ENCODE results near the gene IMPDH2.

IMPDH2 gene

DNA sequence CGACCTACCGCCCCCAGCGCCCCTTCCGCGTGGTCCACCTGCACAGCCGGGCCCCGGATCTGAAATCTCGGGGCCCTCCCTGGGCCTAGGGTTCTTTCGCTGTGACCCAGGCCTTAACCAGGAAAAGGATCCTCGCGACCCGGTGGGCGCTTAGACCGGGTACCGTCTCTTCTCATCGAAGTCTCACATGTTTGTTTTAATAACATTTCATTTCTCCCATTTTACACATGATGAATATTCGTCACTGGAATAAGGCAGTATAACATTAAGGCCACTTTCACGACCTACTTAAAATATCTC lies 10.5 kb downstream of the IMPDH2 start (continued):
- TF ChIP-seq, protein P1, sequence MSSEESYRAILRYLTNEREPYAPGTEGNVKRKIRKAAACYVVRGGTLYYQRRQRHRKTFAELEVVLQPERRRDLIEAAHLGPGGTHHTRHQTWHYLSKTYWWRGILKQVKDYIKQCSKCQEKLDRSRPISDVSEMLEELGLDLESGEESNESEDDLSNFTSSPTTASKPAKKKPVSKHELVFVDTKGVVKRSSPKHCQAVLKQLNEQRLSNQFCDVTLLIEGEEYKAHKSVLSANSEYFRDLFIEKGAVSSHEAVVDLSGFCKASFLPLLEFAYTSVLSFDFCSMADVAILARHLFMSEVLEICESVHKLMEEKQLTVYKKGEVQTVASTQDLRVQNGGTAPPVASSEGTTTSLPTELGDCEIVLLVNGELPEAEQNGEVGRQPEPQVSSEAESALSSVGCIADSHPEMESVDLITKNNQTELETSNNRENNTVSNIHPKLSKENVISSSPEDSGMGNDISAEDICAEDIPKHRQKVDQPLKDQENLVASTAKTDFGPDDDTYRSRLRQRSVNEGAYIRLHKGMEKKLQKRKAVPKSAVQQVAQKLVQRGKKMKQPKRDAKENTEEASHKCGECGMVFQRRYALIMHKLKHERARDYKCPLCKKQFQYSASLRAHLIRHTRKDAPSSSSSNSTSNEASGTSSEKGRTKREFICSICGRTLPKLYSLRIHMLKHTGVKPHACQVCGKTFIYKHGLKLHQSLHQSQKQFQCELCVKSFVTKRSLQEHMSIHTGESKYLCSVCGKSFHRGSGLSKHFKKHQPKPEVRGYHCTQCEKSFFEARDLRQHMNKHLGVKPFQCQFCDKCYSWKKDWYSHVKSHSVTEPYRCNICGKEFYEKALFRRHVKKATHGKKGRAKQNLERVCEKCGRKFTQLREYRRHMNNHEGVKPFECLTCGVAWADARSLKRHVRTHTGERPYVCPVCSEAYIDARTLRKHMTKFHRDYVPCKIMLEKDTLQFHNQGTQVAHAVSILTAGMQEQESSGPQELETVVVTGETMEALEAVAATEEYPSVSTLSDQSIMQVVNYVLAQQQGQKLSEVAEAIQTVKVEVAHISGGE (tag by site-specific recombination; conservative IDR thresholded peaks at IDR 0.05; ENCODE audit: low read depth): 0 out of 2 replicates have a peak, but pooled peaks have one; percentile 29
- TF ChIP-seq SETDB1 (IDR thresholded peaks at IDR 0.05; ENCODE audit: insufficient read length, low read length): no peak
- no peak for TF ChIP-seq ZNF292 (tag by site-specific recombination; IDR thresholded peaks at IDR 0.05; ENCODE audit: borderline replicate concordance, low read depth)
- TF ChIP-seq ZNF629 (tag by site-specific recombination; IDR thresholded peaks at IDR 0.05): no peak

DNA sequence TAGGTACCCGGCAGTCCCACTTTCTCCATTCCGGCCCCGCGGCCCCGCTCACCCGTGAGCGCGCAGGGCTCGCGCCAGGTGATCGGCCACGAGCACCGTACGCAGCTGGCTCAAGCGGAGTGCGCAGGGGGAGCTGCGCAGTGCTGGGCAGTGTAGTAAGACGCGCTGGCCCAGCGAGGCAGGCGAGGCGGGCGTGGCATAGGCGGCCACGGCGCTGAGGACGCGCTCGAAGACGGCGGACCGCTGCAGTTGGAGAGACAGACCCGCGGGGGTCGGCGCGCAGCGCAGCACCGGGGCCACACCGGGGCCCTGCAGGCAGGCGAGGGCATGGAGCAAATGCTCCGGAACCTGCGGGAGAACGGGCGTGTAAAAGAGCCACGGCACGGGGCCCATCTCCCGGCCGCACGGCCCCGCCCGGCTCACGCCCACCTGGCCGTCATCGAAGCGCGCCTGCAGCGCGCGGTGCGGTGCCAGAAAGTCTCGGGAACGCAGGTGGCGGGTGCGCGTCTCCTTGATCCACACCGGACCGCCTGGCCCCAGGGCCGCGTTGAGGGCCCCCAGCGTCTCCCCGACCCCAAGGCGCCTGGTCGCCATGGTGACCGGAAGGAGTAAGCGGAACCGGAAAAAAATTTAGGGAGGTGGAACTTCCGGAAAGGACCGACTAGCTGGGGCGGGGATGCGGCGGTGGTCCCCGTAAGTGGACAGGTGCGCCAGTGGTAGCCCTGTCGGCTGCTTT lies 11.1 kb downstream of the IMPDH2 start, which contains the start of gene DALRD3:
DALRD3 (minus strand) TSS at position 610 of the 736 bp plus-strand sequence; CDS start at position 594, 16 bp downstream.
- peak within 1 kb of the TSS; percentile 80 for H3K4me3 ChIP-seq (ENCODE audit: low read depth, low read length)
- H3K4me1 ChIP-seq (ENCODE audit: control insufficient read depth, insufficient read depth, low read length): no peaks in the 10 kb centered on the region
- ChIA-PET CTCF (interaction anchor here (0.6 to 1.5 kb wide), 5 partner anchors 18 to 459 kb away, joined by 3 to 8 read pairs (median 3); no protein-coding TSS in a partner anchor), POLR2A (interaction anchor here (0.6 to 10.4 kb wide), 9 partner anchors 11 to 301 kb away, joined by 3 to 141 read pairs (median 5); partner anchors contain the start of genes IMPDH2, IP6K2, P4HTM and QRICH1)
- peaks cover 0 to 43% of the 10 kb centered on the region in 2 experiments; a peak in 1 of 3 replicates for H3K36me3 ChIP-seq (ENCODE audit: control insufficient read depth in 2 of 2, insufficient read depth in 1 of 2, low read length in 2 of 2)
- no peaks in the 10 kb centered on the region for H3K9me3 ChIP-seq (ENCODE audit: control insufficient read depth, insufficient read depth, low read depth, low read length)
- peak within 1 kb of the TSS; percentile 47; the same call in 1 of the 2 replicates for H3K27ac ChIP-seq (ENCODE audit: extremely low read depth, low read depth, low read length)
- TF ChIP-seq SCRT1 (tag by site-specific recombination; IDR thresholded peaks at IDR 0.05; ENCODE audit: borderline replicate concordance) (no peak), ZBTB8A (tag by site-specific recombination; IDR thresholded peaks at IDR 0.05) (peak; percentile 41; the same call in 1 of the 2 replicates), ZNF473 (tag by site-specific recombination; IDR thresholded peaks at IDR 0.05) (no peak), ZFHX2 (tag by site-specific recombination; conservative IDR thresholded peaks at IDR 0.05) (peak; percentile 52), SP7 (tag by site-specific recombination; IDR thresholded peaks at IDR 0.05) (0 out of 2 replicates have a peak, but pooled peaks have one; percentile 22), ZNF311 (tag by site-specific recombination; IDR thresholded peaks at IDR 0.05; ENCODE audit: borderline replicate concordance) (no peak), ZNF157 (tag by site-specific recombination; IDR thresholded peaks at IDR 0.05) (no peak), ZNF341 (tag by site-specific recombination; IDR thresholded peaks at IDR 0.05; ENCODE audit: low read depth) (peak; percentile 39; the same call in 1 of the 2 replicates), ZNF768 (tag by site-specific recombination; IDR thresholded peaks at IDR 0.05) (no peak), ZBTB1 (tag by site-specific recombination; IDR thresholded peaks at IDR 0.05) (no peak), ZNF423 (tag by site-specific recombination; IDR thresholded peaks at IDR 0.05) (peak; percentile 55; the same call in 1 of the 2 replicates), ZNF37A (tag by site-specific recombination; IDR thresholded peaks at IDR 0.05) (no peak)
- TF ChIP-seq, protein P2, sequence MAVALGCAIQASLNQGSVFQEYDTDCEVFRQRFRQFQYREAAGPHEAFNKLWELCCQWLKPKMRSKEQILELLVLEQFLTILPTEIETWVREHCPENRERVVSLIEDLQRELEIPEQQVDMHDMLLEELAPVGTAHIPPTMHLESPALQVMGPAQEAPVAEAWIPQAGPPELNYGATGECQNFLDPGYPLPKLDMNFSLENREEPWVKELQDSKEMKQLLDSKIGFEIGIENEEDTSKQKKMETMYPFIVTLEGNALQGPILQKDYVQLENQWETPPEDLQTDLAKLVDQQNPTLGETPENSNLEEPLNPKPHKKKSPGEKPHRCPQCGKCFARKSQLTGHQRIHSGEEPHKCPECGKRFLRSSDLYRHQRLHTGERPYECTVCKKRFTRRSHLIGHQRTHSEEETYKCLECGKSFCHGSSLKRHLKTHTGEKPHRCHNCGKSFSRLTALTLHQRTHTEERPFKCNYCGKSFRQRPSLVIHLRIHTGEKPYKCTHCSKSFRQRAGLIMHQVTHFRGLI (tag by site-specific recombination; IDR thresholded peaks at IDR 0.05): no peak
- TF ChIP-seq, protein P3, sequence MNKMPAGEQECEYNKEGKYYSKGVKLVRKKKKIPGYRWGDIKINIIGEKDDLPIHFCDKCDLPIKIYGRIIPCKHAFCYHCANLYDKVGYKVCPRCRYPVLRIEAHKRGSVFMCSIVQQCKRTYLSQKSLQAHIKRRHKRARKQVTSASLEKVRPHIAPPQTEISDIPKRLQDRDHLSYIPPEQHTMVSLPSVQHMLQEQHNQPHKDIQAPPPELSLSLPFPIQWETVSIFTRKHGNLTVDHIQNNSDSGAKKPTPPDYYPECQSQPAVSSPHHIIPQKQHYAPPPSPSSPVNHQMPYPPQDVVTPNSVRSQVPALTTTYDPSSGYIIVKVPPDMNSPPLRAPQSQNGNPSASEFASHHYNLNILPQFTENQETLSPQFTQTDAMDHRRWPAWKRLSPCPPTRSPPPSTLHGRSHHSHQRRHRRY (tag by site-specific recombination; IDR thresholded peaks at IDR 0.05): no peak
- TF ChIP-seq, protein P4, sequence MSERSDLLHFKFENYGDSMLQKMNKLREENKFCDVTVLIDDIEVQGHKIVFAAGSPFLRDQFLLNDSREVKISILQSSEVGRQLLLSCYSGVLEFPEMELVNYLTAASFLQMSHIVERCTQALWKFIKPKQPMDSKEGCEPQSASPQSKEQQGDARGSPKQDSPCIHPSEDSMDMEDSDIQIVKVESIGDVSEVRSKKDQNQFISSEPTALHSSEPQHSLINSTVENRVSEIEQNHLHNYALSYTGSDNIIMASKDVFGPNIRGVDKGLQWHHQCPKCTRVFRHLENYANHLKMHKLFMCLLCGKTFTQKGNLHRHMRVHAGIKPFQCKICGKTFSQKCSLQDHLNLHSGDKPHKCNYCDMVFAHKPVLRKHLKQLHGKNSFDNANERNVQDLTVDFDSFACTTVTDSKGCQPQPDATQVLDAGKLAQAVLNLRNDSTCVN (tag by site-specific recombination; optimal IDR thresholded peaks at IDR 0.05): peak; percentile 98
- TF ChIP-seq, protein P5, sequence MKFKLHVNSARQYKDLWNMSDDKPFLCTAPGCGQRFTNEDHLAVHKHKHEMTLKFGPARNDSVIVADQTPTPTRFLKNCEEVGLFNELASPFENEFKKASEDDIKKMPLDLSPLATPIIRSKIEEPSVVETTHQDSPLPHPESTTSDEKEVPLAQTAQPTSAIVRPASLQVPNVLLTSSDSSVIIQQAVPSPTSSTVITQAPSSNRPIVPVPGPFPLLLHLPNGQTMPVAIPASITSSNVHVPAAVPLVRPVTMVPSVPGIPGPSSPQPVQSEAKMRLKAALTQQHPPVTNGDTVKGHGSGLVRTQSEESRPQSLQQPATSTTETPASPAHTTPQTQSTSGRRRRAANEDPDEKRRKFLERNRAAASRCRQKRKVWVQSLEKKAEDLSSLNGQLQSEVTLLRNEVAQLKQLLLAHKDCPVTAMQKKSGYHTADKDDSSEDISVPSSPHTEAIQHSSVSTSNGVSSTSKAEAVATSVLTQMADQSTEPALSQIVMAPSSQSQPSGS (tag by site-specific recombination; IDR thresholded peaks at IDR 0.05; ENCODE audit: low read depth): no peak
- TF ChIP-seq, protein P6, sequence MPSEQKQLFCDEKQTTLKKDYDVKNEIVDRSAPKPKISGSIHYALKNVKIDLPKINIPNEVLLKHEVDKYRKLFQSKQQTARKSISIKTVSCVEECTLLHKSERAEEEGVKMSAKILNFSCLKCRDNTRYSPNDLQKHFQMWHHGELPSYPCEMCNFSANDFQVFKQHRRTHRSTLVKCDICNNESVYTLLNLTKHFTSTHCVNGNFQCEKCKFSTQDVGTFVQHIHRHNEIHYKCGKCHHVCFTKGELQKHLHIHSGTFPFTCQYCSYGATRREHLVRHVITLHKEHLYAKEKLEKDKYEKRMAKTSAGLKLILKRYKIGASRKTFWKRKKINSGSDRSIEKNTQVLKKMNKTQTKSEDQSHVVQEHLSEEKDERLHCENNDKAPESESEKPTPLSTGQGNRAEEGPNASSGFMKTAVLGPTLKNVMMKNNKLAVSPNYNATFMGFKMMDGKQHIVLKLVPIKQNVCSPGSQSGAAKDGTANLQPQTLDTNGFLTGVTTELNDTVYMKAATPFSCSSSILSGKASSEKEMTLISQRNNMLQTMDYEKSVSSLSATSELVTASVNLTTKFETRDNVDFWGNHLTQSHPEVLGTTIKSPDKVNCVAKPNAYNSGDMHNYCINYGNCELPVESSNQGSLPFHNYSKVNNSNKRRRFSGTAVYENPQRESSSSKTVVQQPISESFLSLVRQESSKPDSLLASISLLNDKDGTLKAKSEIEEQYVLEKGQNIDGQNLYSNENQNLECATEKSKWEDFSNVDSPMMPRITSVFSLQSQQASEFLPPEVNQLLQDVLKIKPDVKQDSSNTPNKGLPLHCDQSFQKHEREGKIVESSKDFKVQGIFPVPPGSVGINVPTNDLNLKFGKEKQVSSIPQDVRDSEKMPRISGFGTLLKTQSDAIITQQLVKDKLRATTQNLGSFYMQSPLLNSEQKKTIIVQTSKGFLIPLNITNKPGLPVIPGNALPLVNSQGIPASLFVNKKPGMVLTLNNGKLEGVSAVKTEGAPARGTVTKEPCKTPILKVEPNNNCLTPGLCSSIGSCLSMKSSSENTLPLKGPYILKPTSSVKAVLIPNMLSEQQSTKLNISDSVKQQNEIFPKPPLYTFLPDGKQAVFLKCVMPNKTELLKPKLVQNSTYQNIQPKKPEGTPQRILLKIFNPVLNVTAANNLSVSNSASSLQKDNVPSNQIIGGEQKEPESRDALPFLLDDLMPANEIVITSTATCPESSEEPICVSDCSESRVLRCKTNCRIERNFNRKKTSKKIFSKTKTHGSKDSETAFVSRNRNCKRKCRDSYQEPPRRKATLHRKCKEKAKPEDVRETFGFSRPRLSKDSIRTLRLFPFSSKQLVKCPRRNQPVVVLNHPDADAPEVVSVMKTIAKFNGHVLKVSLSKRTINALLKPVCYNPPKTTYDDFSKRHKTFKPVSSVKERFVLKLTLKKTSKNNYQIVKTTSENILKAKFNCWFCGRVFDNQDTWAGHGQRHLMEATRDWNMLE (tag by site-specific recombination; conservative IDR thresholded peaks at IDR 0.05; ENCODE audit: low read depth): peak; percentile 55

Measured in HEK293 (cell line).